ENCODE data around the gene TM4SF20. TPM values are rescaled to one million over a fixed set of nuclear protein-coding genes. Genes with fewer than 3 reads are reported as not detected.
A peak's percentile ranks its signal among the peaks of the same experiment; 100 is the strongest.

The TM4SF20 gene, protein sequence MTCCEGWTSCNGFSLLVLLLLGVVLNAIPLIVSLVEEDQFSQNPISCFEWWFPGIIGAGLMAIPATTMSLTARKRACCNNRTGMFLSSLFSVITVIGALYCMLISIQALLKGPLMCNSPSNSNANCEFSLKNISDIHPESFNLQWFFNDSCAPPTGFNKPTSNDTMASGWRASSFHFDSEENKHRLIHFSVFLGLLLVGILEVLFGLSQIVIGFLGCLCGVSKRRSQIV
- polyA plus RNA-seq (ENCODE audit: insufficient read length in 10 of 10) = under 1 TPM in 1 of 10 donors, not detected in 9; 0.27 TPM
- long read RNA-seq, donor 1 = 0 reads
- long read RNA-seq, donor 2 = 0 reads
- long read RNA-seq, donor 3 = 0 reads
- long read RNA-seq, donor 4 = 0 reads
- long read RNA-seq, donor 5 = 0 reads
- long read RNA-seq, donor 6 = 0 reads
- long read RNA-seq, donor 7 = 0 reads
- long read RNA-seq, donor 8 = 0 reads
- long read RNA-seq, donor 9 = 0 reads

DNA sequence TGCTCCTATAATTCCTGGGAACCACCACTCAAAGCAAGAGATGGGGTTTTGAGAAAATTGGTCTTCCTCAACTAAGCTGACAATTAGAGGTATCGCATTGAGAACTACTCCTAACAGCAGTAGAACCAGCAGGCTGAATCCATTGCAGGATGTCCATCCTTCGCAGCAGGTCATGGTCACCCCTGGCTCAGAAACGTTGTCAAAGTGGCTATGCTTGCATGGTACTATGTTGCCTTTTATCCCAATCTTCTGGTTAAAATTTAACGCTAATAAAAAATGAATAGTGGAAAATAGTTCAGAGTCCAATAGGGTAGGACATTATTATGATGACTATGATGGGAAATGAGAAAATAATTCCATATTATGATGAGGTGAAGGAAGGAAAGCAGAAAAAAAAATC lies at the start of gene TM4SF20:
TSS of gene TM4SF20 (minus strand) at position 212 of the 400 bp plus-strand sequence. CDS start at position 174, 38 bp downstream.
- no peak for DNase-seq

- DNase-seq = no peak
These were observed 49.7 kb upstream of the TM4SF20 start for GRCh38 chr2:227428731-227429285.

GRCh38 chr2:227423656-227424499 lies 44.8 kb upstream of the TM4SF20 start:
- no peak for DNase-seq

DNA sequence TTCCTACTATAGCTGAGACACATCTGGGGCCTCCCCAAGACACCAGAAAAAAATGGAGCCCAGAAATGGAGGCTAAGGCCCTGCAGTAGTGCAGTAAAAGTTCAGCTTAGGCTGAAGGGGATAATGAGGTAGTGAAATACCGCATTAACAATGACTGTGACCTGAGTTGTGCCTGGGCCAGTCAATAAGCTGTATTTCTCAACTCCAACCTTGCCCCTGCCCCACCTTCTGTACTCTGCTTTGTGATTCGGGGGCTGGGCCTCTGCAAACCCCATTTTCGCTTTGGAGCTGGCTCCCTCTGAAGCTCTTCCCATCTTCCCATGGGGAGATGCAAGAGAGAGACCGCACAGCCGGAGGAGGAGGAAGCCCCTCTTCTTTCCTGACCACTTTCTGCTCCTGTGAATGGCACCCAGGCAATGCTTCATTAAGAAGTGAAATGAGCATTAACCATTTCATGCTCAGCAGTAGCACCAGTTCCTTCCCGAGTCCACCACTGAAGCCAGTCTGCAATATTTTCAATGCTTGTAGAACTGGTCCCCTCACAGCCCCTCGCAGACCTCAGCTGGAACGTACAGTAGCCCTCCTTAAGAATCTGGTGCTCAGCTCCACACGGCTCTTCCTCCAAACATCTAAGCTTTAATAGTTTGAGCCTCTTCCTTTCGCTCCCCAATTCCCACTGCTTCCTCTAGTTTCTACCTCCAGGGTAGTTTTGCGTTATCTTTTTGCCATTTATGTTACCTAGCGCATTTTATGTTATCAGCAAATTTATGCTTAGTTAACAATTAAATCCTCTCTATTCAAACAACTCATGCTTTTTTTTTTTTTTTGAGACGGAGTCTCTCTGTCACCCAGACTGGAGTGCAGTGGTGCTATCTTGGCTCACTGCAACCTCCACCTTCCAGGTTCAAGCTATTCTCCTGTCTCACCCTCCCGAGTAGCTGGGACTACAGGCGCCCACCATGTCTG lies 41.3 kb upstream of the TM4SF20 start:
- DNase-seq = no peak

DNA sequence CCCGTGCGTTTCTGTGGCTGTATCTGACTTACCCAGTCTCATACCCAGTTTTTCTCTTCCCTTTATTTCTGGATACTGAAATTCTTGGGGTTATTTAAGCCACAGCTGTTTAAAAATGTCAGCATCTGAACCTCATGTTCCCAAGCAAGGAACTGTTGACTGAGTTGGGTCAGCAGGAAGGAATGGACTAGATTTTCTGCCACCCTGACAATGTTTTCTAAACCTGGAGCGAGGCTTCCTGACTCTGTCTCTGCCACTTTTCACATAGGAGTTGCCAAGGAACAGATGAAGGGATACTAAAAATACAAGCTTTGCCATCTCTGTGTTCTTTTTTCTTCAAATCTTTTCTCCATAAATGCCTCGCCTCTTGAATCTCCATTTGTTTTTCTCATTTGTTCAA lies 37.6 kb upstream of the TM4SF20 start:
- DNase-seq = no peak

DNA sequence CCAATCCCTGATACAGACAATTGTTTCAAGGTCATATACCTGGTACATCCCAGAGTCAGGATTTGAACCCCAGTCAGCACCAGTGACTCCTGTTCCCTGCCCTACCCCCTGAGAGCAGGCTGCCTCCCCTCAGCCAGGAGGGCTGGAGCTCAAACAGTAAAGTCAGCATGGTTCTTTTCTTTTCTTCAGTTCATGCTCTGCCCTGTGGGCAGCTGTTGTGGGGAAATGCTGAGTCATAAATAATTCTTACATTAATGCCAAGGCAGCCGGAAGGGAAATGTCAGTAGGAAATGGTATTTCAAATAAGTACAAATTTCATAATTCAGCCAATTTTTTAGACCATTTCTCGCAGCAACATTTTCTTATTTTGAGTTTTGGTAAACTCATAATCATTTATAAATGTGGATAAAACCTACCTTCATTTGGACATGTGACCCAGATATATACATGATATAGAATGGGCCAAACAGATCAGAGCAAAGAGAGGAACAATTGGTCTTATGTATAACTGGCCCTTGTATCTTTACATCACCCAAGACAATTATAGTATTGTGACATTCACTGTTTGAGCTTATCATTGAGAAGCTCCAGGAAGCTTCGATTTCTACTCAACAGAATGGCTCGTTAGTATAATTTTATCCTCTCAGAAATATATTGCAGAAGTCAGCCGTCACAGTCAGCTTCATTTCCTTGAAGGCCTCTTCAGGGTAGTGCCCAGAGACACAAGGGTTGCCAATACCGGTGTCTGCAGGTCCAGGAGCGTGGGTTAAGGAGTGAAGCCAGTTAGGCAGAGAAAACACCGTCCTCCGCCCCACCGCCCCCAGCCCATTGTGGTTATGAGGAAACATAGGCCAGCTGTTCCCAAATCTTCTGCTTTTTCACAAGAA lies 36.7 kb upstream of the TM4SF20 start:
- peak; percentile 32 to 55 (median 40) for DNase-seq

DNA sequence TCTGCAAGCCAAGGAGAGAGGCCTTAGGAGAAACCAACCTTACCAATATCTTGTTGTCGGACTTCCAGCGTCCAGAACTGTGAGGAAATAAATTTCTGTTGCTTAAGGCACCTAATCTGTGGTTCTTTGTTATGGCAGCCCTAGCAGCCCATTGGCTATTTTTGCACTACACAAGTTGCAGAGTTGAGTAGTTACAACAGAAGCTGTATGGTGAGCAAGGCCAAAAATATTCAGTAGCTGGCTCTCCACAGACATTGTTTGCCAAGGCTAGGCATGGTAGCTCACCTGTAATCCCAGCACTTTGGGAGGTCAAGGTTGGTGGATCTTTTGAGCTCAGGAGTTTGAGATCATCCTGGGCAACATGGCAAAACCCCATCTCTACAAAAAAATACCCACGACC lies 35.7 kb upstream of the TM4SF20 start:
- DNase-seq = no peak

- DNase-seq = no peak
These were observed 34.3 kb upstream of the TM4SF20 start for GRCh38 chr2:227413371-227413770.

GRCh38 chr2:227412877-227413276 lies 33.8 kb upstream of the TM4SF20 start:
- DNase-seq = no peak

DNA sequence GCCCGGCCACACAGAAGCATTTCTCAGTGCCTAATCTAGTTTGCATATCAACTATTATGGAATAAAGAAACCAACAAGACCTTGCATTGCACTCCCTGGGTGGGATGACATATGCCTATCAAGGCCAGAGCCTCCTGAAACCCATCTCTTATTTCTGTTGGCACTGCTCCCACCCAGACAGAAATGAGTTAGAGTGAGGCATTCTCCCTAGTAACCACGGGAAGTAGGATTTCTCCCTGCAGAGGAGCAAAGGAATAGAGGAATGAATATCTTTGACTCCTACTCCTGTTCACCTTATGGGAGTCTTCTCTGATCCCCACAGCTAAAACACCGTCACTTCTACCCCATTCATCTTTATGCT lies 32.9 kb upstream of the TM4SF20 start:
- DNase-seq = no peak

GRCh38 chr2:227411320-227411989 lies 32.3 kb upstream of the TM4SF20 start:
- DNase-seq = no peak

GRCh38 chr2:227410191-227410590 lies 31.1 kb upstream of the TM4SF20 start:
- no peak for DNase-seq

DNA sequence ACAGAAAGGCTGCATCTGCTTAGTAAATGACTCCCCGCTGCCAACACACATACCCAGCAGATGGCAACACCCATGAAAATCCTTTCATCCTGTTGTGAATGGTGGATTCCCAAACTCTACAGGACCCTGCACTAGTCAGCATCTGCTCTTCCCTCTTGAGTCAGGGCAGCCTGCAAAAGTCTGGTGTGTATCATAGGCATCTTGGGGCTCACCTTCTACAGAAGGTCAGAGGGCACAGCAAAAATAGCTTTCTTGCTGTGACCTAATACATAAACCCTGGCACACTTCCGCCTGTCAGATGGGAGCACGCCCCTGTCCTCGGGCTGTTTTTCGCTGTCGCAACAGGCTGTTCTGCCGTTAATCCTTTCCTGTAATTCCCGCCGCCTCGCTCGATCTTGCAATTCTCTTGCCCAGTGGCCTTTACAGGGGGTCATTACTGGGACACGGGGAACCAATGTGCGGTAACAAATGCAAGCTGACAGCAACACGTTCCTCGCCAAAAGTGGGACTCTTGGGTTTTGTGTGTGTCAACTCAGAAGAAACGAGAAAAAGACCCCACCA lies 28.6 kb upstream of the TM4SF20 start:
- peak in 1 of 3 donors; percentile 57 for DNase-seq

DNA sequence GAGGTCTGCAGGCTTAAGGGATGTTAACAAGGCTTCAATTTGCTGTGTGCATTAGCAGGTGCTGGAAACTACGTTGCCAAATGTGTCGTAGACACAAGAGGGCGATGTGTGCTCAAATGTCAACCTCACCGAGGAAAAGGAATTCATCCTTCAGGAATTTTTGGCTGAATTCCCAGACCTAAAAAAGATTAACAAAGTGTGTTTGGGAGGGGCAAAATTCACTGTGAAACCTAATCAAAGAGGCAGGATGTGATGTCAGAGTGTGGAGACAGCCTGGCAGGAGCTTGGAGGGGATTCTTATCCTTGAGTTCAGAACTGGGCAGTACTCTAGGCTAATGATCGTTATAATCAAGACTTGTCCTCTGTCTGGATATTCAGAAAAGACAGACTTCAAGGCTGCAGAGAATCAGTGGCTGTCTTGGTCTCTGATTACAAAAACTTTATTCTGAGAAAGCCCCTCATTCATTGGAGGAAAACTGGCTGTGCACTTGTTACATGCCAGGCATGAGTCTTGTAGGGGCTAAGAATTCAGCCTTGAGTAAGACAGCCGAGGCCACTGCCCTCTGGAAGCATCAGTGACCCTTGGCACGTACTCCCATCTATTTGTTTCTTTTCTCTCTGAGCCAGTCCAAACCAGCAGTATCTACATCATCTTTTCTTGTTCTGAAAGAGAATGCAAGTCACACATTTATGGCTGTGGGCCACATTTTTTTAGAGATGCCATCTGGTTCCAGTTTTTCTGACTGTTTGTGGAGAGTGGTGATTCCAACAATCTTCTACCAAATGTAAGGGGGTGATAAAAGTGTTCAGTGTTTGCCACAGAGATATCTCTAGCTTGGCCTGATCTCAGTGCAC lies 27.3 kb upstream of the TM4SF20 start:
- DNase-seq = peak; percentile 82 to 96 (median 89)

DNA sequence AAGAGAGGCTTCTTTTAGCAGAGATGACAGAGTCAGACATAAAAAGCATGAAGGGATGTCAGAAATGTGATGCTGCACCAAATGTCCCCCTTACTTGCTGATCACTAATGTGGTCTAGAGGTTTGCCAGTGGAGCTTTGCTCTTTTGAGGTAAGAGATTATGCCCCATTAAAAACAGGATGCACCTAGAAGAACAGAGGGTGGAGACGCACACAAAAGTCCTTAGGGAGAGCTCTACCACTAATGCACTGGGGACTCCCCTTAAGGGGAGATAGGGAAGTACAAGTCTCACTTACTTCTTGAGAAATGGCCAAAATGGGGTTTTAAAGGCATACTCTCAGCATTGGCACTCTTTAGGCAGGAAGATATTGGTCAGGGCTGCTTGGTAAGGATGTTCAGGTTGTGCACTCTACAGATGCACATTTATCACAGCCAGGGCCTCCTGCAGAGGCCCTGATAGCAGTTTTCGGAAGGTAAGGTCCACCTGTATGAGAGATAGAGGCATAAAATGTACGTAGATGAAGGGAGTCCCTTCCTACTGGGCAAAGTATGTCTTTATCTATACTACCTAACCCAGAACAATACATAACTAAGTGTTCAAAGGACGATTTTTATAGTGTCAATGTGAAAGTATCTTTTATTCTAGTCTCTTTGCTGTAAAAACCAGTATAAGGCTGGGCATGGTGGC lies 25.6 kb upstream of the TM4SF20 start:
- no peak for DNase-seq

GRCh38 chr2:227402959-227403358 lies 23.9 kb upstream of the TM4SF20 start:
- DNase-seq = no peak

- DNase-seq = no peak
These were observed 23.2 kb upstream of the TM4SF20 start for GRCh38 chr2:227402321-227402720.

DNA sequence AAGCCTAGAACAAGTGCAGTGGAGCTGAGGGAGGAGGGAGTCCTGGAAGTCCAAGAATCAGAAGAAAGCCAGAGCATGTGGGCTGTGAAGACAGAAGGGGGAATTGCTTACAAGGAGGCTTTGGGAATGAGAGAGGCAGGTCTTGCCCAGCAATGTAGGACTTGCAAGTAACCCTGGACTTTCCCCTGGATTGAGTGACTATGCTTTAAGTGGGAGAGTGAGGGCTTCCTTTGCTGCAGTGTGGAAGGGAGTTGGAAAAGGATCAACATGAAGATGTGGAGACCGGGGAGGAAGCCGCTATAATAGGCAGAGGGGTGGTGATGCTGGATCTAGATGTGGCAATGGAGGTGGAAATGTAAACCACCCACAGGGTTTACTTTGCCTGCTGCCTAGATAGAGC lies 22.4 kb upstream of the TM4SF20 start:
- no peak for DNase-seq

All from muscle of back (tissue), 13 donors.